OCI-LY3 (cell line): ENCODE measurements around the gene HIPK2.
"Not testable (repeated sequence)": the region's sequence is repeated elsewhere in the genome, so short reads cannot be mapped to it uniquely, and the experiment has no call there.

Experiments used
- H2AFZ ChIP-seq: fragments of 200-600, 300-600 bp; shearing (Covaris generic); 2 replicates; pipeline ENCODE4 v1.6.0; 2014; ENCODE audit warnings: antibody characterized with exemption, low read depth, low read length
- H3K27ac ChIP-seq: fragments of 200-600, 300-600 bp; sonication (generic); 2 replicates; pipeline ENCODE4 v1.5.1; 2014; ENCODE audit warnings: mild to moderate bottlenecking, low read length, moderate library complexity, mixed read lengths
- H3K27me3 ChIP-seq: fragments of 200-600, 300-600 bp; sonication (generic); 2 replicates; pipeline ENCODE4 v1.6.1; 2014; ENCODE audit warnings: low read depth, low read length, mixed read lengths
- H3K36me3 ChIP-seq: fragments of 200-600, 300-600 bp; sonication (generic); replicated peaks from 2 replicates; pipeline ENCODE3; 2014; ENCODE audit warnings: low read depth, low read length, mixed read lengths
- H3K4me1 ChIP-seq: fragments of 300-600, 200-600 bp; sonication (generic); 2 replicates; pipeline ENCODE4 v1.6.1; 2014; ENCODE audit warnings: low read length, mixed read lengths
- H3K4me2 ChIP-seq: fragments of 200-600, 300-600 bp; sonication (generic); 2 replicates; pipeline ENCODE4 v1.6.1; 2014; ENCODE audit warnings: low read length, mixed read lengths
- H3K4me3 ChIP-seq: fragments of 300-600, 200-600 bp; sonication (generic); 2 replicates; pipeline ENCODE4 v1.5.1; 2014; ENCODE audit warnings: antibody characterized with exemption, mild to moderate bottlenecking, low read length, moderate library complexity
- H3K79me2 ChIP-seq: fragments of 300-600, 200-600 bp; shearing (Covaris generic); 2 replicates; pipeline ENCODE4 v1.6.1; 2014; ENCODE audit warnings: mild to moderate bottlenecking, low read length, mixed read lengths
- H3K9ac ChIP-seq: fragments of 300-600, 200-600 bp; shearing (Covaris generic); 2 replicates; pipeline ENCODE4 v1.6.0; 2014; ENCODE audit warnings: mild to moderate bottlenecking, low read length, moderate library complexity
- H3K9me3 ChIP-seq: fragments of 200-600, 300-600 bp; shearing (Covaris generic); 2 replicates; pipeline ENCODE4 v1.6.1; 2014; ENCODE audit warnings: low read length, mixed read lengths; ENCODE audit not compliant: insufficient read depth
- H4K20me1 ChIP-seq: fragments of 200-600, 300-600 bp; sonication (generic); 2 replicates; pipeline ENCODE4 v1.6.1; 2016; ENCODE audit warnings: low read length, mixed read lengths; ENCODE audit not compliant: insufficient read depth
- CTCF ChIP-seq: fragments of 200-600, 300-600 bp; sonication (generic); IDR thresholded peaks from 2 replicates; pipeline ENCODE4 v1.5.1; 2014; ENCODE audit warnings: antibody characterized with exemption, low read length, low read depth
- EZH2phosphoT487 ChIP-seq: fragments of 200-600 bp; shearing (Covaris generic); IDR thresholded peaks from 2 replicates; pipeline ENCODE4 v1.6.1; 2018; ENCODE audit warnings: antibody characterized with exemption, mixed run types, low read depth

The HIPK2 gene

DNA sequence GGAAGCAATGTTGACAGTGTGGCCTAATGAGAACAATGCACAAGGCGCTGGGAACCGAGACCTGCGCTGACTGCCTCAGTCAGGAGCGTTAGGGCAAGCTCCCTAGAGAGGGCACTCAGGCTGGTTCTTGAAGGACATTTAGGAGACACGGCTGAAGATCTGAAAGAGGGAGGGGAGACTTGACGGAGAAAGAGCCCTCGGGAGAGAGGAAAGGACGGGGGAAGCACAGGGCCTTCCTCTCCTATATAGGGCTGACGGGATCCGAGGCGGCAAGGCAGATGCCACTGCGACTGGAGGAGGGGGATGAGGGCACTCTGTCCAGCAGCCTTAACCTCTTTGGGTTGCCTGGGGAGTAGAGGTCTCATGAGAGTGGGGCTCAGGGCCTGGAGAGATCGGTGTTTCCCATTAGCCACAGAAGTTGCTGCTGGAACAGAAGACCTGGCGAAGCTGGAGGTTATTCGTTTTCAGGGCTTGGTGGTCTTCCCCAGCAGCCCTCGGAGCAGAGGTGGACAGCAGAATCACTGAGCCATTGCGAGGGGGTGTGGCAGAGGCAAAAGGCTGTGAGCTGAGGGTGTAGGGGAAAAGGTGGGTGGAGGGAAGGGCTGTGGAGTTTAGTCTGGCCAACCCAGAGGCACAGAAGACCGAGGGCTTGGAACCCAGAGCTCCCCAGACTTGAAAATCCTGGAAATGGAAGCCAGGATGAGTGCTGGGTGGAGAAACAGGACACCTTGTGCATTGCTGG lies 218.3 kb downstream of the HIPK2 start:
- Histone ChIP-seq H3K4me1 (no peaks in the 10 kb centered on the region), H3K36me3 (no peaks in the 10 kb centered on the region), H2AFZ (no peak overlapping the region), H3K79me2 (no peaks in the 10 kb centered on the region), H3K27ac (no peak overlapping the region), H3K4me2 (no peak overlapping the region), H3K9me3 (no peaks in the 10 kb centered on the region), H3K9ac (no peak overlapping the region), H3K27me3 (peaks cover under 1% of the 10 kb centered on the region; the same call in 1 of the 2 replicates), H3K4me3 (no peak overlapping the region), H4K20me1 (no peaks in the 10 kb centered on the region)
- TF ChIP-seq CTCF (no peak), EZH2phosphoT487 (no peak)

DNA sequence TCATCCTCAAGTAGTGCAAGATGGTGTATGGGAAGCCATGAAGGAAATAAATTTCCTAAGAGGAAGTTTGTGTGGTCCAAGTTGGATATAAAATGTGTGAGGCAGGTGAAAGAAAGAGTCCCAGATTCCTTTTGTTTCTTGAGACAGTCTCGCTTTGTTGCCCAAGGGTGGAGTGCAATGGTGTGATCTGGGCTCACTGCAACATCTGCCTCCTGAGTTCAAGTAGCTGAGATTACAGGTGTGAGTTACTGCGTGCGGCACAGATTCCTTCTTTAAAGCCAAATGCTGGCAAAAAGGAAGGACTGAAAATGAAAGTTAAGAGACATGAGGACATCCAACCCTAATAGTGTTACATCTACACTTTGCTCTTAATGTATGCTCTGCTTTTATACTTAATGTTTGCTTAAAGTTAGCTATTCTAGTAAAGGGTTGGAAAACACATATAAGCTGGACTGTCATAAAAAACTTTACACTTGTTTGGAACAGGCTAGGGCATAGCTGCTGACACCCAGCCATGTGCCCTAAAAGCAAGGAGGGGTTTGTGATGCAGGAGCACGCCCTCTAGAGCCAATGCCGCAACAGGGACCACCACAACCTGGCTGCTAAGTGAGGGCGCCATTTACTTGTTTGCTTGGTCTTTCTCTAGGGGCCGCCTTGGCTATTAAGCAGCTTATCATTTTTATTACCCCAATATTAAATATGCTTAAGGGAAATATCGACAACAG lies 219.8 kb downstream of the HIPK2 start:
- Histone ChIP-seq H3K4me3 (no peak overlapping the region), H3K4me1 (no peaks in the 10 kb centered on the region), H3K36me3 (no peaks in the 10 kb centered on the region), H3K79me2 (no peaks in the 10 kb centered on the region), H3K9me3 (no peaks in the 10 kb centered on the region), H3K27ac (no peak overlapping the region), H3K27me3 (no peaks in the 10 kb centered on the region), H2AFZ (no peak overlapping the region), H3K4me2 (no peak overlapping the region), H3K9ac (no peak overlapping the region), H4K20me1 (no peaks in the 10 kb centered on the region)
- TF ChIP-seq EZH2phosphoT487: no peak
- TF ChIP-seq CTCF: no peak

DNA sequence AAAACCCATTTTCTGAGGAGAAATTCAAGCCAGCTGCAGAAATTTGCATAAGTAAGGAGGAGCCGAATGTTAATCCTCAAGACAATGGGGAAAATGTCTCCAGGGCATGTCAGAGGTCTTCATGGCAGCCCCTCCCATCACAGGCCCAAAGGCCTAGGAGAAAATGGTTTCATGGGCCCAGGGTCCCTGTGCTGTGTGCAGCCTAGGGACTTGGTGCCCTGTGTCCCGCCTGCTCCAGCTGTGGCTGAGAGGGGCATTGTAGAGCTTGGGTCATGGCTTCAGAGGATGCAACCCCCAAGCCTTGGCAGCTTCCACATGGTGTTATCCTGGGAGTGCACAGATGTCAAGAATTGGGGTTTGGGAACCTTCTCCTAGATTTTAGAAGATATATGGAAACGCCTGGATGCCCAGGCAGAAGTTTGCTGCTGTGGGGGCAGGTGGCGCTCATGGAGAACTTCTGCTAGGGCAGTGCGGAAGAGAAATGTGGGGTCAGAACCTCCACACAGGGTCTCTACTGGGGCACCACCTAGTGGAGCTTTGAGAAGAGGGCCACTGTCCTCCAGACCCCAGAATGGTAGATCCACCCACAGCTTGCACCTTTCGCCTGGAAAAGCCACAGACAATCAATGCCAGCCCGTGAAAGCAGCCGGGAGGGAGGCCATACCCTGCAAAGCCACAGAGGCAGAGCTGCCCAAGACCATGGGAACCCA lies 223.7 kb downstream of the HIPK2 start:
- H3K4me3 ChIP-seq, H3K27ac ChIP-seq, H3K27me3 ChIP-seq, H3K4me1 ChIP-seq, H3K9ac ChIP-seq, H4K20me1 ChIP-seq, H3K9me3 ChIP-seq, H3K79me2 ChIP-seq, H2AFZ ChIP-seq, H3K36me3 ChIP-seq, H3K4me2 ChIP-seq: not testable (repeated sequence)

- no peaks in the 10 kb centered on the region for H3K4me1 ChIP-seq
- no peak overlapping the region for H3K4me2 ChIP-seq
- H3K4me3 ChIP-seq: no peak overlapping the region
- H3K9ac ChIP-seq: no peak overlapping the region
- no peak overlapping the region for H2AFZ ChIP-seq
- H4K20me1 ChIP-seq: no peaks in the 10 kb centered on the region
- no peaks in the 10 kb centered on the region; the same call in 1 of the 2 replicates for H3K27me3 ChIP-seq
- TF ChIP-seq CTCF (no peak), EZH2phosphoT487 (no peak)
- H3K79me2 ChIP-seq: no peaks in the 10 kb centered on the region
- no peaks in the 10 kb centered on the region for H3K36me3 ChIP-seq
- H3K27ac ChIP-seq: no peak overlapping the region
- H3K9me3 ChIP-seq: no peaks in the 10 kb centered on the region
These were observed 229.3 kb downstream of the HIPK2 start for GRCh38 chr7:139548302-139549028.
